NB4 (cell line): ENCODE measurements around the gene TNKS1BP1.

Experiments used
- CTCF ChIP-seq: IDR thresholded peaks from one replicate; pipeline ENCODE4 v1.5.1; 2012; ENCODE audit warnings: low read depth, low read length
- MAX ChIP-seq: IDR thresholded peaks from 2 replicates; pipeline ENCODE4 v1.6.1; 2011; ENCODE audit warnings: low read depth, low read length
- MYC ChIP-seq: IDR thresholded peaks from 2 replicates; pipeline ENCODE4 v1.6.1; 2011; ENCODE audit warnings: low read depth, low read length
- POLR2A ChIP-seq: IDR thresholded peaks from 2 replicates; pipeline ENCODE4 v1.6.1; 2011; ENCODE audit warnings: mild to moderate bottlenecking; ENCODE audit not compliant: insufficient read length; ENCODE audit errors: extremely low read depth

- TF ChIP-seq CTCF, result no peak
- TF ChIP-seq MAX, result no peak
- no peak for TF ChIP-seq POLR2A
- no peak for TF ChIP-seq MYC
These were observed 23.3 kb upstream of the TNKS1BP1 start for GRCh38 chr11:57348052-57348451.
